GM13976 (cell line): ENCODE measurements around the gene PPP2R3C.
"Not testable (repeated sequence)": the region's sequence is repeated elsewhere in the genome, so short reads cannot be mapped to it uniquely, and the experiment has no call there.

Experiments
- DNase-seq: peaks from one replicate; pipeline ENCODE4 v3.0.0; 2012; ENCODE audit warnings: low spot score
- CTCF ChIP-seq: IDR thresholded peaks from 2 replicates; pipeline ENCODE4 v1.5.1; 2012; ENCODE audit warnings: borderline replicate concordance, mild to moderate bottlenecking; ENCODE audit not compliant: insufficient read depth; ENCODE audit errors: extremely low read depth, missing control alignments, control extremely low read depth
- in situ Hi-C: fragments of 300-500 bp; cut with MboI; formaldehyde crosslinking; loops from one replicate; pipeline ENCODE4 v1.12.0; 2022; ENCODE audit warnings: low sequenced_read_pairs, mixed read lengths, inconsistent platforms; ENCODE audit not compliant: unreplicated experiment

The PPP2R3C gene

GRCh38 chr14:35046751-35047536, 74.8 kb downstream of the PPP2R3C start:
- in situ Hi-C loops, result no loop called here
- DNase-seq, result no peak

GRCh38 chr14:35046048-35046750, 75.6 kb downstream of the PPP2R3C start, which contains the start of gene FAM177A1:
Gene FAM177A1 (plus strand): TSS chr14:35046272. CDS start chr14:35046464, 192 bp downstream.
- TF ChIP-seq CTCF, result no peak
- in situ Hi-C loops, result no loop called here
- peak; percentile 99 for DNase-seq

More at GRCh38 chr14:35046751-35047536, 74.8 kb downstream of the PPP2R3C start:
- TF ChIP-seq CTCF, result no peak

GRCh38 chr14:35045798-35046047, 76.1 kb downstream of the PPP2R3C start:
- in situ Hi-C loops, result no loop called here
- TF ChIP-seq CTCF, result no peak
- no peak for DNase-seq

GRCh38 chr14:35044939-35045797, 76.6 kb downstream of the PPP2R3C start:
- in situ Hi-C loops, result no loop called here
- no peak for DNase-seq
- TF ChIP-seq CTCF, result no peak

GRCh38 chr14:35043046-35043445, 78.7 kb downstream of the PPP2R3C start:
- no peak for TF ChIP-seq CTCF
- no peak for DNase-seq
- in situ Hi-C loops, result no loop called here

GRCh38 chr14:35042632-35043031, 79.2 kb downstream of the PPP2R3C start:
- no peak for TF ChIP-seq CTCF
- no peak for DNase-seq
- in situ Hi-C loops, result no loop called here

GRCh38 chr14:35038312-35038711, 83.5 kb downstream of the PPP2R3C start:
- in situ Hi-C loops, result not testable (repeated sequence)

More at GRCh38 chr14:35038312-35038711, 83.5 kb downstream of the PPP2R3C start:
- not testable (repeated sequence) for DNase-seq
